H1 (cell line): ENCODE data around the gene PRCP. TPM values are rescaled to one million over a fixed set of nuclear protein-coding genes. Genes with fewer than 3 reads are reported as not detected.

Experiments
- EGR1 ChIP-seq: IDR thresholded peaks from 2 replicates; pipeline ENCODE4 v1.6.1; 2011; ENCODE audit warnings: low read depth, low read length, borderline replicate concordance
- EZH2 ChIP-seq: fragments of 200-600 bp; sonication (generic); IDR thresholded peaks from 2 replicates; pipeline ENCODE4 v1.7.1; 2012; ENCODE audit warnings: low read depth, mild to moderate bottlenecking, moderate library complexity, low read length, inconsistent platforms; ENCODE audit not compliant: severe bottlenecking
- polyA plus RNA-seq, 7 experiments: library from polyadenylated mRNA; depleted of rRNA in 3 of 7; stranded (reverse) in 5 of 7; unstranded in 2 of 7; fragments of >200 nt in 5 of 7; fragments of 200-250 nt in 2 of 7; gene quantifications; 1 replicate in 5 of 7; 2 replicates in 1 of 7; 4 replicates in 1 of 7; pipeline versions ENCODE4 v1.2.1 to v1.2.3, GENCODE V29; 2011 to 2013; ENCODE audit warnings: missing spikeins in 2 of 7, mixed read lengths in 2 of 7
- total RNA-seq: library from RNA; stranded (reverse); fragmentation: NEBNext Ultra II Directional; extraction: Animal tissue kit (Norgen Biotek cat#: 25700); gene quantifications from 2 replicates; pipeline ENCODE4 v1.2.1, GENCODE V29; 2021
- TF ChIP-seq, protein P1 (sequence below): IDR thresholded peaks from 2 replicates; pipeline ENCODE4 v1.6.1; 2012; ENCODE audit warnings: low read length, inconsistent platforms

The PRCP gene
- total and polyA plus RNA-seq, 2 of the 8 experiments (the other 6 are each of a cell fraction or from before 2014, with no cell fraction given), result 63.8 to 84.4 TPM

DNA sequence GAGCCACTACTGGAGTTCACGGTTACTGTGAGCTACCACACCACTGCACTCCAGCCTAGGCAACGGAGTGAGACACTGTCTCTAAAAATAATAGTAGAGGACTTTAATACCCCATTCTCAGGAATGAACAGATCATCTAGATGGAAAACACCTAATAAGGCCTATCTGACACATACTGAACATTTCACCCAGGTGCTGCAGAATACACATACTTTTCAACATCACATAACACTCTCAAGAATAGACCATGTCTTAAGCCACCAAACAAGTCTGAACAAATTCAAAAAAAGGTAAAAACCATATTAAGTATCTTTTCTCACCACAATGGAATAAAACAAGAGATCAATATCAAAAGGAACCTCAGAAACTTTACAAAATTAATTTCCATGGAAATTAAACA is 39.2 kb upstream of the PRCP start (continued):
- TF ChIP-seq, protein P1, sequence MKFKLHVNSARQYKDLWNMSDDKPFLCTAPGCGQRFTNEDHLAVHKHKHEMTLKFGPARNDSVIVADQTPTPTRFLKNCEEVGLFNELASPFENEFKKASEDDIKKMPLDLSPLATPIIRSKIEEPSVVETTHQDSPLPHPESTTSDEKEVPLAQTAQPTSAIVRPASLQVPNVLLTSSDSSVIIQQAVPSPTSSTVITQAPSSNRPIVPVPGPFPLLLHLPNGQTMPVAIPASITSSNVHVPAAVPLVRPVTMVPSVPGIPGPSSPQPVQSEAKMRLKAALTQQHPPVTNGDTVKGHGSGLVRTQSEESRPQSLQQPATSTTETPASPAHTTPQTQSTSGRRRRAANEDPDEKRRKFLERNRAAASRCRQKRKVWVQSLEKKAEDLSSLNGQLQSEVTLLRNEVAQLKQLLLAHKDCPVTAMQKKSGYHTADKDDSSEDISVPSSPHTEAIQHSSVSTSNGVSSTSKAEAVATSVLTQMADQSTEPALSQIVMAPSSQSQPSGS, result no peak
- TF ChIP-seq EZH2 (no peak), EGR1 (no peak)
